22Rv1 (cell line): ENCODE measurements around the gene PRELID3B.

Experiments used
- ZFX ChIP-seq: fragments of 450-650 bp; IDR thresholded peaks from 2 replicates; pipeline ENCODE4 v1.6.1; 2017; ENCODE audit warnings: antibody characterized with exemption, borderline replicate concordance
- TF ChIP-seq, protein P1 (sequence below): fragments of 450-650 bp; IDR thresholded peaks from 2 replicates; pipeline ENCODE4 v1.5.1; 2017; ENCODE audit warnings: mild to moderate bottlenecking

DNA sequence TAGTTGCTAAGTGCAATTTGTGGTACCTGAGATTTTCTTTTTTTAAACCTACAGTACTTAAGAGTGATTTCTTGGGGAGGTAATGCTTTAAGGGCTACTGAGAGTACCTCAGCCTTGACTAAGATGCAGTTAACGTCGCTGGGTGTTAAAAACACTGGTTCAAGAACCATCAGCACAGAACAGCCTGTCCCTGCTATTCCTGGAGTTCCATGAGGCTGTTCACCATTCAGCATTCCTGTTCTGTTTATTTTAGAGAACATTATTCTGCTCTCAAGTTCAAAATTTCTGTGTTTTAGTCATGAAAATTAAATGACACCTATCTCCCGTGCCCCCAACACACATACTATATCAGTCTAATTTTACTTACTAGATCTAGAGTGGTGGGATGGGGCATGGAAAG, 1.7 kb upstream of the PRELID3B start:
- TF ChIP-seq, protein P1, sequence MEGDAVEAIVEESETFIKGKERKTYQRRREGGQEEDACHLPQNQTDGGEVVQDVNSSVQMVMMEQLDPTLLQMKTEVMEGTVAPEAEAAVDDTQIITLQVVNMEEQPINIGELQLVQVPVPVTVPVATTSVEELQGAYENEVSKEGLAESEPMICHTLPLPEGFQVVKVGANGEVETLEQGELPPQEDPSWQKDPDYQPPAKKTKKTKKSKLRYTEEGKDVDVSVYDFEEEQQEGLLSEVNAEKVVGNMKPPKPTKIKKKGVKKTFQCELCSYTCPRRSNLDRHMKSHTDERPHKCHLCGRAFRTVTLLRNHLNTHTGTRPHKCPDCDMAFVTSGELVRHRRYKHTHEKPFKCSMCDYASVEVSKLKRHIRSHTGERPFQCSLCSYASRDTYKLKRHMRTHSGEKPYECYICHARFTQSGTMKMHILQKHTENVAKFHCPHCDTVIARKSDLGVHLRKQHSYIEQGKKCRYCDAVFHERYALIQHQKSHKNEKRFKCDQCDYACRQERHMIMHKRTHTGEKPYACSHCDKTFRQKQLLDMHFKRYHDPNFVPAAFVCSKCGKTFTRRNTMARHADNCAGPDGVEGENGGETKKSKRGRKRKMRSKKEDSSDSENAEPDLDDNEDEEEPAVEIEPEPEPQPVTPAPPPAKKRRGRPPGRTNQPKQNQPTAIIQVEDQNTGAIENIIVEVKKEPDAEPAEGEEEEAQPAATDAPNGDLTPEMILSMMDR = no peak
- TF ChIP-seq ZFX = no peak
